Keratinocyte (primary cell): Measurements from ENCODE around the gene LRRC37B.

Experiments
- EZH2 ChIP-seq: IDR thresholded peaks from one replicate; pipeline ENCODE4 v1.6.1; 2012; ENCODE audit warnings: inconsistent platforms, mild to moderate bottlenecking, low read length, moderate library complexity
- TF ChIP-seq, protein P1 (sequence below), 3 experiments: IDR thresholded peaks in 1 of 3; conservative IDR thresholded peaks in 1 of 3; optimal IDR thresholded peaks in 1 of 3; 2 replicates in 2 of 3; 3 replicates in 1 of 3; pipeline versions ENCODE3 to v1.5.1; 2011; ENCODE audit warnings: low read length in 3 of 3, mild to moderate bottlenecking in 3 of 3, moderate library complexity in 2 of 3, control low read depth in 1 of 3, inconsistent platforms in 1 of 3; ENCODE audit not compliant: insufficient read depth in 2 of 3; ENCODE audit errors: extremely low read depth in 1 of 3

GRCh38 chr17:32006957-32007462, at the start of gene LRRC37B:
- TF ChIP-seq, protein P1, sequence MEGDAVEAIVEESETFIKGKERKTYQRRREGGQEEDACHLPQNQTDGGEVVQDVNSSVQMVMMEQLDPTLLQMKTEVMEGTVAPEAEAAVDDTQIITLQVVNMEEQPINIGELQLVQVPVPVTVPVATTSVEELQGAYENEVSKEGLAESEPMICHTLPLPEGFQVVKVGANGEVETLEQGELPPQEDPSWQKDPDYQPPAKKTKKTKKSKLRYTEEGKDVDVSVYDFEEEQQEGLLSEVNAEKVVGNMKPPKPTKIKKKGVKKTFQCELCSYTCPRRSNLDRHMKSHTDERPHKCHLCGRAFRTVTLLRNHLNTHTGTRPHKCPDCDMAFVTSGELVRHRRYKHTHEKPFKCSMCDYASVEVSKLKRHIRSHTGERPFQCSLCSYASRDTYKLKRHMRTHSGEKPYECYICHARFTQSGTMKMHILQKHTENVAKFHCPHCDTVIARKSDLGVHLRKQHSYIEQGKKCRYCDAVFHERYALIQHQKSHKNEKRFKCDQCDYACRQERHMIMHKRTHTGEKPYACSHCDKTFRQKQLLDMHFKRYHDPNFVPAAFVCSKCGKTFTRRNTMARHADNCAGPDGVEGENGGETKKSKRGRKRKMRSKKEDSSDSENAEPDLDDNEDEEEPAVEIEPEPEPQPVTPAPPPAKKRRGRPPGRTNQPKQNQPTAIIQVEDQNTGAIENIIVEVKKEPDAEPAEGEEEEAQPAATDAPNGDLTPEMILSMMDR (optimal IDR thresholded peaks at IDR 0.05 in 1 of 3, IDR thresholded peaks at IDR 0.05 in 1 of 3, conservative IDR thresholded peaks at IDR 0.05 in 1 of 3; ENCODE audit: extremely low read depth in 1 of 3, insufficient read depth in 2 of 3, low read length in 3 of 3): peak; percentile 61 to 88 (median 87)
- no peak for TF ChIP-seq EZH2
